SU-DHL-6 (cell line): ENCODE results near the gene CNOT6L.

ENCODE experiments used
- H2AFZ ChIP-seq: fragments of 200-600 bp; sonication (generic); 2 replicates; pipeline ENCODE4 v1.6.1; 2014; ENCODE audit warnings: low read depth, mild to moderate bottlenecking, moderate library complexity, mixed read lengths, antibody characterized with exemption, low read length; ENCODE audit not compliant: severe bottlenecking
- H3F3A ChIP-seq: fragments of 200-600 bp; shearing (Covaris generic); 2 replicates; pipeline ENCODE4 v1.6.0; 2016; ENCODE audit warnings: antibody characterized with exemption, mild to moderate bottlenecking; ENCODE audit not compliant: insufficient read depth
- H3K27ac ChIP-seq: fragments of 200-600 bp; sonication (generic); 2 replicates; pipeline ENCODE4 v1.5.1; 2016; ENCODE audit warnings: low read depth, mild to moderate bottlenecking, low read length, moderate library complexity, mixed read lengths
- H3K27me3 ChIP-seq: fragments of 200-600 bp; sonication (generic), shearing (Covaris generic); 2 replicates; pipeline ENCODE4 v1.6.0; 2014; ENCODE audit warnings: mild to moderate bottlenecking, low read length
- H3K36me3 ChIP-seq: fragments of 200-600 bp; sonication (generic); 2 replicates; pipeline ENCODE4 v1.6.1; 2014; ENCODE audit warnings: mild to moderate bottlenecking, low read length, mixed read lengths
- H3K4me2 ChIP-seq: fragments of 300-600, 200-600 bp; shearing (Covaris generic), sonication (generic); 2 replicates; pipeline ENCODE4 v1.6.0; 2014; ENCODE audit warnings: low read length, low read depth, mild to moderate bottlenecking; ENCODE audit not compliant: poor library complexity, severe bottlenecking
- H3K4me3 ChIP-seq: fragments of 200-600 bp; sonication (generic); 2 replicates; pipeline ENCODE4 v1.5.1; 2014; ENCODE audit warnings: antibody characterized with exemption, low read length, mild to moderate bottlenecking, mixed read lengths; ENCODE audit not compliant: insufficient read depth, poor library complexity, severe bottlenecking
- H3K79me2 ChIP-seq: fragments of 200-600 bp; sonication (generic); 2 replicates; pipeline ENCODE4 v1.6.1; 2014; ENCODE audit warnings: mild to moderate bottlenecking, low read length, moderate library complexity; ENCODE audit not compliant: insufficient read depth
- H3K9ac ChIP-seq: fragments of 200-600 bp; sonication (generic); 2 replicates; pipeline ENCODE4 v1.7.0; 2014; ENCODE audit warnings: mild to moderate bottlenecking, low read length
- H3K9me2 ChIP-seq: fragments of 200-600 bp; sonication (generic); replicated peaks from 2 replicates; pipeline ENCODE4 v1.6.1; 2014; ENCODE audit warnings: low read length; ENCODE audit not compliant: insufficient read depth
- H3K9me3 ChIP-seq: fragments of 200-600 bp; sonication (generic); 2 replicates; pipeline ENCODE4 v1.6.1; 2014; ENCODE audit warnings: low read length, mixed read lengths; ENCODE audit not compliant: insufficient read depth
- H4K20me1 ChIP-seq: fragments of 200-600 bp; sonication (generic); 2 replicates; pipeline ENCODE4 v1.6.1; 2014; ENCODE audit warnings: low read depth, mild to moderate bottlenecking, antibody characterized with exemption, low read length, moderate library complexity, mixed read lengths
- EZH2phosphoT487 ChIP-seq: fragments of 200-600 bp; sonication (generic), shearing (Covaris generic); conservative IDR thresholded peaks from 2 replicates; pipeline ENCODE4 v1.6.1; 2018; ENCODE audit warnings: mild to moderate bottlenecking, antibody characterized with exemption, low read length, moderate library complexity, mixed read lengths
- TF ChIP-seq, protein P1 (sequence below): fragments of 200-600 bp; sonication (generic); IDR thresholded peaks from one replicate; pipeline ENCODE4 v1.5.1; 2017; ENCODE audit warnings: antibody characterized with exemption, mild to moderate bottlenecking, low read length, moderate library complexity; ENCODE audit not compliant: insufficient read depth, poor library complexity, severe bottlenecking

Gene CNOT6L

DNA sequence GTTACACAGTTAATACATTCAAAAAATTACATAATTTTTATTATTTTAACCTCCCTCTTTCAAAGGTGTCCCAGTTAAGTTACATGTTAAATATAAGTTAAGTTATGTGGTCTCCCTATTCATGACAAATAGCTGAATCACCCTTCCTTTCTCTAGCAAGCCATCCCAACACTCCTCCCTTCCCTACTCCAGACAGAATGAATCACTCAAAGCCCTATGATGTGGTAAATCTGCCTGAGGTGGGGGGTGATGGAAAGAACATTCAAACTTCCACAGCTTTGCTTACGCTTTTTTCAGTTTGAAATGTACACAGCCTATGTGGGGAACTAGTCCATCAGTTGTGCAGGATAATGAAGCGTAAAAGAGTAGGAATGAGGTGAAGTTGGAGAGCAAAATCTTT, 123.4 kb downstream of the CNOT6L start:
- no peak overlapping the region for H3K27ac ChIP-seq
- H3K27me3 ChIP-seq, result no peaks in the 10 kb centered on the region
- no peaks in the 10 kb centered on the region for H3K36me3 ChIP-seq
- no peaks in the 10 kb centered on the region for H4K20me1 ChIP-seq
- H3F3A ChIP-seq, result no peaks in the 10 kb centered on the region
- TF ChIP-seq, protein P1, sequence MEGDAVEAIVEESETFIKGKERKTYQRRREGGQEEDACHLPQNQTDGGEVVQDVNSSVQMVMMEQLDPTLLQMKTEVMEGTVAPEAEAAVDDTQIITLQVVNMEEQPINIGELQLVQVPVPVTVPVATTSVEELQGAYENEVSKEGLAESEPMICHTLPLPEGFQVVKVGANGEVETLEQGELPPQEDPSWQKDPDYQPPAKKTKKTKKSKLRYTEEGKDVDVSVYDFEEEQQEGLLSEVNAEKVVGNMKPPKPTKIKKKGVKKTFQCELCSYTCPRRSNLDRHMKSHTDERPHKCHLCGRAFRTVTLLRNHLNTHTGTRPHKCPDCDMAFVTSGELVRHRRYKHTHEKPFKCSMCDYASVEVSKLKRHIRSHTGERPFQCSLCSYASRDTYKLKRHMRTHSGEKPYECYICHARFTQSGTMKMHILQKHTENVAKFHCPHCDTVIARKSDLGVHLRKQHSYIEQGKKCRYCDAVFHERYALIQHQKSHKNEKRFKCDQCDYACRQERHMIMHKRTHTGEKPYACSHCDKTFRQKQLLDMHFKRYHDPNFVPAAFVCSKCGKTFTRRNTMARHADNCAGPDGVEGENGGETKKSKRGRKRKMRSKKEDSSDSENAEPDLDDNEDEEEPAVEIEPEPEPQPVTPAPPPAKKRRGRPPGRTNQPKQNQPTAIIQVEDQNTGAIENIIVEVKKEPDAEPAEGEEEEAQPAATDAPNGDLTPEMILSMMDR, result no peak
- TF ChIP-seq EZH2phosphoT487, result no peak
- no peak overlapping the region for H2AFZ ChIP-seq
- no peak overlapping the region for H3K4me3 ChIP-seq
- H3K9me3 ChIP-seq, result no peaks in the 10 kb centered on the region
- no peaks in the 10 kb centered on the region for H3K79me2 ChIP-seq
- H3K4me2 ChIP-seq, result no peak overlapping the region
- no peaks in the 10 kb centered on the region for H3K9me2 ChIP-seq
- no peak overlapping the region for H3K9ac ChIP-seq

DNA sequence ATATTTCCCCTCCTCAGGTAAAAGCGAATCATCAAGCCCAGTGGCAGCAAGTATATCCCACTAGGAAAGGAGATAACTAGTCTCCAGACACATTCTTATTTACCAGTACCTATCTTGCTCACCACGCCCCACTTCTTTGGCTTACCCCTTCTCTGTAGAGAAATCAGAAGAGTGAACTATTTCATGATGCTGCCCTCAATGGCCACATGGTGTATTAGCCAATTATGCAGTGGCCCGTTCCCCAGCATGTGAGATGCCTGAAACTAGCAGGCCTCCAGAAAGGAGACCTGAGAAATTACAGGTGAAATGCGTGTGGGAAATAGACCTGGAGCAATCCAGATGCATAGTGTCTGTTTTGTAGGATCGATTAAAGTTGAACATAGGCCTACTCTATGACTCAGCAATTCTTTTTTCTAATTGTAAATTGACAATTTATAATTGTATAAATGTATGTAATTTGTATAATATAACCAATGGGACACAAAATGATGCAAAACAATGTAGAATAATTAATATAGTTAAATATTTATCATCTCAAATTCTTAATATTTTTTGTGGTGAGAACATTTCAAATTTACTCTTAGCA, 126.2 kb downstream of the CNOT6L start:
- H3K36me3 ChIP-seq, result no peaks in the 10 kb centered on the region
- no peak overlapping the region for H3K27ac ChIP-seq
- H3F3A ChIP-seq, result no peaks in the 10 kb centered on the region
- H3K9ac ChIP-seq, result no peak overlapping the region
- H3K9me2 ChIP-seq, result no peaks in the 10 kb centered on the region
- no peaks in the 10 kb centered on the region for H3K79me2 ChIP-seq
- no peaks in the 10 kb centered on the region for H4K20me1 ChIP-seq
- no peak overlapping the region for H2AFZ ChIP-seq
- TF ChIP-seq, protein P1, result no peak
- TF ChIP-seq EZH2phosphoT487, result no peak
- H3K27me3 ChIP-seq, result no peaks in the 10 kb centered on the region
- H3K4me3 ChIP-seq, result no peak overlapping the region
- no peaks in the 10 kb centered on the region for H3K9me3 ChIP-seq
- H3K4me2 ChIP-seq, result no peak overlapping the region

GRCh38 chr4:77681792-77682191, 137.4 kb downstream of the CNOT6L start:
- Histone ChIP-seq H4K20me1 (no peaks in the 10 kb centered on the region), H3K4me2 (no peak overlapping the region), H3K36me3 (no peaks in the 10 kb centered on the region), H3K4me3 (no peak overlapping the region), H2AFZ (no peak overlapping the region), H3F3A (no peaks in the 10 kb centered on the region), H3K9me3 (no peaks in the 10 kb centered on the region), H3K27ac (no peak overlapping the region), H3K9ac (no peak overlapping the region), H3K27me3 (no peaks in the 10 kb centered on the region), H3K79me2 (no peaks in the 10 kb centered on the region), H3K9me2 (no peaks in the 10 kb centered on the region)
- TF ChIP-seq, protein P1, result no peak
- TF ChIP-seq EZH2phosphoT487, result no peak
